GM12878 (cell line): ENCODE data around the gene SLC36A2. TPM values are rescaled to one million over a fixed set of nuclear protein-coding genes. Genes with fewer than 3 reads are reported as not detected.

ENCODE experiments used
- ATAC-seq: fragments of 200-7000 bp; cut with Tn5 transposase; 3 replicates; pipeline ENCODE4 v1.9.1; 2020; ENCODE audit warnings: mild to moderate bottlenecking, moderate library complexity
- BruUV-seq: library from RNA; stranded (reverse); fragments of 400-500 nt; replicated peaks from 2 replicates; lab custom pipeline; 2021; lab: Mats Ljungman, UMichigan
- CTCF ChIA-PET: fragments of 300-600 bp; sonication (Branson Sonifier 250); formaldehyde crosslinking; extraction: SDS; loops from one replicate; lab custom pipeline; 2021; ENCODE audit warnings: inconsistent platforms; lab: Yijun Ruan, JAX
- POLR2A ChIA-PET: fragments of 350-600 bp; formaldehyde crosslinking; extraction: SDS; loops from one replicate; lab custom pipeline; 2021; ENCODE audit warnings: inconsistent platforms; lab: Charles Lee
- RAD21 ChIA-PET: fragments of 300-600 bp; sonication (Branson Sonifier 250); formaldehyde crosslinking; loops from one replicate; lab custom pipeline; 2023; ENCODE audit warnings: antibody characterized with exemption; ENCODE audit not compliant: unreplicated experiment; lab: Charles Lee
- SMC1A ChIA-PET: fragments of 300-600 bp; sonication (Branson Sonifier 250); formaldehyde crosslinking; loops from one replicate; lab custom pipeline; 2023; ENCODE audit not compliant: unreplicated experiment, uncharacterized antibody; lab: Charles Lee
- DNase-seq: peaks from one replicate; pipeline ENCODE4 v3.0.0-alpha.2; 2011; ENCODE audit warnings: low read depth, low spot score
- FAIRE-seq: peaks from 3 replicates; lab custom pipeline; 2011; peaks lifted over from hg19 to GRCh38; lab: Jason Lieb, UNC
- H2AFZ ChIP-seq: 2 replicates; pipeline ENCODE4 v1.6.0; 2011; ENCODE audit warnings: low read depth, low read length, control low read depth; ENCODE audit not compliant: control insufficient read depth
- H3K27ac ChIP-seq: 2 replicates; pipeline ENCODE4 v1.5.1; 2011; ENCODE audit warnings: control low read depth; ENCODE audit not compliant: control insufficient read depth, insufficient read depth
- H3K27me3 ChIP-seq, 2 experiments: replicated peaks in 1 of 2; 2 replicates each; pipeline versions ENCODE4 v1.6.0 to v1.6.1; 2011; ENCODE audit warnings: low read length in 1 of 2; ENCODE audit not compliant: control insufficient read depth in 2 of 2, insufficient read depth in 2 of 2
- H3K36me3 ChIP-seq, 2 experiments: 2 replicates each; pipeline ENCODE4 v1.5.1; 2011; ENCODE audit warnings: low read length in 1 of 2; ENCODE audit not compliant: control insufficient read depth in 2 of 2, insufficient read depth in 2 of 2
- H3K4me1 ChIP-seq: 2 replicates; pipeline ENCODE4 v1.6.1; 2011; ENCODE audit warnings: mild to moderate bottlenecking, low read length, moderate library complexity, mixed read lengths; ENCODE audit not compliant: control insufficient read depth, insufficient read depth
- H3K4me2 ChIP-seq: 2 replicates; pipeline ENCODE4 v1.6.0; 2011; ENCODE audit warnings: control low read depth; ENCODE audit not compliant: control insufficient read depth, insufficient read depth
- H3K4me3 ChIP-seq: fragments of 200-600 bp; sonication (generic); 2 replicates; pipeline ENCODE4 v1.5.1; 2016
- H3K79me2 ChIP-seq: 2 replicates; pipeline ENCODE4 v1.6.0; 2011; ENCODE audit warnings: low read length; ENCODE audit not compliant: control insufficient read depth, insufficient read depth
- H3K9ac ChIP-seq: 2 replicates; pipeline ENCODE4 v1.8.0; 2011; ENCODE audit warnings: low read length, control low read depth, mixed read lengths; ENCODE audit not compliant: control insufficient read depth, insufficient read depth
- H3K9me3 ChIP-seq: replicated peaks from 3 replicates; pipeline ENCODE4 v1.5.1; 2011; ENCODE audit warnings: mild to moderate bottlenecking, low read length; ENCODE audit not compliant: control insufficient read depth, insufficient read depth
- H4K20me1 ChIP-seq: 2 replicates; pipeline ENCODE4 v1.6.0; 2011; ENCODE audit not compliant: control insufficient read depth, insufficient read depth
- FOS ChIP-seq: IDR thresholded peaks from 3 replicates; pipeline ENCODE4 v1.6.1; 2011; ENCODE audit warnings: borderline replicate concordance; ENCODE audit not compliant: insufficient read length; ENCODE audit errors: extremely low read depth
- JUNB ChIP-seq: IDR thresholded peaks from 2 replicates; pipeline ENCODE4 v1.6.1; 2016; ENCODE audit warnings: antibody characterized with exemption, mild to moderate bottlenecking
- JUND ChIP-seq: IDR thresholded peaks from 2 replicates; pipeline ENCODE4 v1.6.1; 2012; ENCODE audit warnings: low read depth, mild to moderate bottlenecking, low read length, improper control_type of control experiment, moderate library complexity
- KDM1A ChIP-seq: fragments of 200-600 bp; sonication (generic); IDR thresholded peaks from 2 replicates; pipeline ENCODE4 v1.6.1; 2016; ENCODE audit warnings: borderline replicate concordance
- KLF5 ChIP-seq: fragments of 450-650 bp; IDR thresholded peaks from 2 replicates; pipeline ENCODE4 v1.6.1; 2014; ENCODE audit warnings: mild to moderate bottlenecking; ENCODE audit not compliant: partially characterized antibody
- MEF2A ChIP-seq: IDR thresholded peaks from 2 replicates; pipeline ENCODE4 v1.6.1; 2011; ENCODE audit warnings: low read depth, mild to moderate bottlenecking, low read length, moderate library complexity; ENCODE audit not compliant: insufficient read depth
- NBN ChIP-seq: fragments of 450-650 bp; IDR thresholded peaks from 2 replicates; pipeline ENCODE4 v1.6.1; 2016
- NFYA ChIP-seq: IDR thresholded peaks from 2 replicates; pipeline ENCODE4 v1.6.1; 2011; ENCODE audit warnings: low read depth, mild to moderate bottlenecking, low read length, improper control_type of control experiment, borderline replicate concordance
- NR2C2 ChIP-seq: IDR thresholded peaks from 2 replicates; pipeline ENCODE4 v1.6.1; 2011; ENCODE audit warnings: borderline replicate concordance, low read depth; ENCODE audit not compliant: control insufficient read depth, insufficient read length
- RFX5 ChIP-seq: IDR thresholded peaks from 2 replicates; pipeline ENCODE4 v1.6.1; 2011; ENCODE audit warnings: low read depth, low read length, improper control_type of control experiment
- RUNX3 ChIP-seq: IDR thresholded peaks from 2 replicates; pipeline ENCODE4 v1.6.1; 2012; ENCODE audit warnings: low read length, inconsistent platforms
- SP1 ChIP-seq: IDR thresholded peaks from one replicate; pipeline ENCODE4 v1.6.1; 2011; ENCODE audit warnings: low read depth, low read length
- SUZ12 ChIP-seq: fragments of 200-600 bp; sonication (generic); IDR thresholded peaks from one replicate; pipeline ENCODE4 v1.6.1; 2018; ENCODE audit warnings: antibody characterized with exemption, mild to moderate bottlenecking; ENCODE audit not compliant: unreplicated experiment
- WRNIP1 ChIP-seq: IDR thresholded peaks from 2 replicates; pipeline ENCODE4 v1.6.1; 2011; ENCODE audit warnings: low read depth, low read length, improper control_type of control experiment, borderline replicate concordance
- WGBS: methylation state at CpG from one replicate; pipeline ENCODE4 v1.1.6; 2016; ENCODE audit warnings: low lambda C conversion rate; ENCODE audit not compliant: insufficient replicate concordance, insufficient coverage; ENCODE audit errors: missing lambda C conversion rate; 5-methylcytosine and 5-hydroxymethylcytosine counted together
- in situ Hi-C: fragments of 300-500 bp; cut with MboI; formaldehyde crosslinking; loops from 9 replicates; pipeline ENCODE4 v1.14.3; 2018; ENCODE audit warnings: mixed read lengths
- intact Hi-C: fragments of 100-400 bp; cut with micrococcal nuclease; formaldehyde crosslinking; loops from one replicate; pipeline ENCODE4 v1.14.2; 2022; ENCODE audit not compliant: unreplicated experiment
- polyA plus RNA-seq, 11 experiments: library from polyadenylated mRNA; depleted of rRNA in 4 of 11; unstranded in 6 of 11; stranded (reverse) in 5 of 11; fragments of >200 nt; fragmentation: Nextera tagmentation in 4 of 11; fragmentation: Illumina TruSeq in 1 of 11; extraction: Ambion mirVana in 4 of 11; extraction: Trizol in 1 of 11; gene quantifications; 1 replicate in 1 of 11; 2 replicates in 10 of 11; pipeline versions ENCODE4 v1.2.1 to v1.2.3, GENCODE V29; 2011 to 2016; ENCODE audit warnings: inconsistent platforms in 2 of 11, missing spikeins in 2 of 11, low read depth in 1 of 11
- total RNA-seq, 4 experiments: library from RNA; depleted of rRNA in 3 of 4; stranded (reverse); fragments of >200 nt in 3 of 4; fragmentation: Illumina TruSeq in 1 of 4; extraction: Trizol in 1 of 4; gene quantifications; 2 replicates each; pipeline versions ENCODE4 v1.2.1 to v1.2.3, GENCODE V29; 2013 to 2021
- TF ChIP-seq, protein P1 (sequence below): fragments of 450-650 bp; IDR thresholded peaks from 2 replicates; pipeline ENCODE4 v1.6.1; 2017; ENCODE audit warnings: mild to moderate bottlenecking, moderate library complexity
- TF ChIP-seq, protein P2 (sequence below): fragments of 450-650 bp; IDR thresholded peaks from 2 replicates; pipeline ENCODE4 v1.6.1; 2014; ENCODE audit warnings: mild to moderate bottlenecking

Gene SLC36A2
- total and polyA plus RNA-seq, 10 of the 15 experiments (the other 5 are each of a cell fraction or from before 2014, with no cell fraction given): not detected

DNA sequence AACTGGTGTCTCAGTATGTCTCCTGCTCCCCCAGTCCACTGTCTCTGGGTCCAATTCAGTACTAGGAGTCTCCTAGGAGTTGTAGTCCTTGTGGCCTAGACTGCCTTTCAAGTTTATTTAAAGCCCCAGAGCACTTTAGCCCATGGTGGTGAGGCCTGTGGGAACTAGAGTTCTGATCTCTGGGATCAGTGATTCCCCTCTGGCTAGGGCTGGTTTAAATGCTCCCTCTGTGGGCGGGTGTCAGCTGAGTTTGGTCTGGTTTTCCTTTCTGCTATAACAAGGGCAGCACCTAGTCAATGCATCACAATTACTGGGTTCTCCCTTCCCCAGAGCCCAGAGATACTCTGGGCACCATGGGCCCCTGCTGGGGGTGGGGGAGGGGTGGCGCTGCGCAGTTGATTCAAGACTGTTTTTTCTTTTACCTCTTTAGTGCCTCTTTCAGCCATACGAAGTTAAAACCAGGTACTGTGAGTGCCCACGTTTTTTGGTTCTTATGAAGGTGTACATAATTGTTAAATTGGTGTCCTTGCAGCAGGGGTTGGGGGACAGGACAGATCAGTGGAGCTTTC, 34.5 kb downstream of the SLC36A2 start:
- WGBS: 49% methylated on average over 5 of the region's 5 CpGs
- FAIRE-seq (no peak), ATAC-seq (no peak; the same call in 1 of the 3 replicates), DNase-seq (no peak)
- H3K4me3 ChIP-seq: no peak overlapping the region
- ChIA-PET CTCF (interaction anchor here (1.0 to 2.2 kb wide), 5 partner anchors 15 to 211 kb away, joined by 3 to 7 read pairs (median 3); no protein-coding TSS in a partner anchor), POLR2A (no interaction called here), RAD21 (interaction anchor here (1.0 to 1.3 kb wide), 3 partner anchors 15 to 148 kb away, joined by 3 to 5 read pairs (median 3); partner anchors contain the start of gene GM2A), SMC1A (interaction anchor here (1.6 kb wide), 1 partner anchor 13 kb away, joined by 9 read pairs; no protein-coding TSS in a partner anchor)
- H3K4me1 ChIP-seq: no peaks in the 10 kb centered on the region
- H3K36me3 ChIP-seq: no peaks in the 10 kb centered on the region
- intact Hi-C loops: loop anchor here (10.0 kb wide), 2 partner anchors 308 to 508 kb away; no protein-coding TSS in a partner anchor
- no peaks in the 10 kb centered on the region for H4K20me1 ChIP-seq
- TF ChIP-seq FOS (no peak), NBN (no peak), NFYA (no peak), RFX5 (no peak), NR2C2 (no peak), WRNIP1 (no peak), MEF2A (no peak), KLF5 (no peak), RUNX3 (no peak), SP1 (no peak), JUND (no peak), SUZ12 (no peak), KDM1A (no peak), JUNB (no peak)
- TF ChIP-seq, protein P1, sequence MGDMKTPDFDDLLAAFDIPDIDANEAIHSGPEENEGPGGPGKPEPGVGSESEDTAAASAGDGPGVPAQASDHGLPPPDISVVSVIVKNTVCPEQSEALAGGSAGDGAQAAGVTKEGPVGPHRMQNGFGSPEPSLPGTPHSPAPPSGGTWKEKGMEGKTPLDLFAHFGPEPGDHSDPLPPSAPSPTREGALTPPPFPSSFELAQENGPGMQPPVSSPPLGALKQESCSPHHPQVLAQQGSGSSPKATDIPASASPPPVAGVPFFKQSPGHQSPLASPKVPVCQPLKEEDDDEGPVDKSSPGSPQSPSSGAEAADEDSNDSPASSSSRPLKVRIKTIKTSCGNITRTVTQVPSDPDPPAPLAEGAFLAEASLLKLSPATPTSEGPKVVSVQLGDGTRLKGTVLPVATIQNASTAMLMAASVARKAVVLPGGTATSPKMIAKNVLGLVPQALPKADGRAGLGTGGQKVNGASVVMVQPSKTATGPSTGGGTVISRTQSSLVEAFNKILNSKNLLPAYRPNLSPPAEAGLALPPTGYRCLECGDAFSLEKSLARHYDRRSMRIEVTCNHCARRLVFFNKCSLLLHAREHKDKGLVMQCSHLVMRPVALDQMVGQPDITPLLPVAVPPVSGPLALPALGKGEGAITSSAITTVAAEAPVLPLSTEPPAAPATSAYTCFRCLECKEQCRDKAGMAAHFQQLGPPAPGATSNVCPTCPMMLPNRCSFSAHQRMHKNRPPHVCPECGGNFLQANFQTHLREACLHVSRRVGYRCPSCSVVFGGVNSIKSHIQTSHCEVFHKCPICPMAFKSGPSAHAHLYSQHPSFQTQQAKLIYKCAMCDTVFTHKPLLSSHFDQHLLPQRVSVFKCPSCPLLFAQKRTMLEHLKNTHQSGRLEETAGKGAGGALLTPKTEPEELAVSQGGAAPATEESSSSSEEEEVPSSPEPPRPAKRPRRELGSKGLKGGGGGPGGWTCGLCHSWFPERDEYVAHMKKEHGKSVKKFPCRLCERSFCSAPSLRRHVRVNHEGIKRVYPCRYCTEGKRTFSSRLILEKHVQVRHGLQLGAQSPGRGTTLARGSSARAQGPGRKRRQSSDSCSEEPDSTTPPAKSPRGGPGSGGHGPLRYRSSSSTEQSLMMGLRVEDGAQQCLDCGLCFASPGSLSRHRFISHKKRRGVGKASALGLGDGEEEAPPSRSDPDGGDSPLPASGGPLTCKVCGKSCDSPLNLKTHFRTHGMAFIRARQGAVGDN: no peak
- TF ChIP-seq, protein P2, sequence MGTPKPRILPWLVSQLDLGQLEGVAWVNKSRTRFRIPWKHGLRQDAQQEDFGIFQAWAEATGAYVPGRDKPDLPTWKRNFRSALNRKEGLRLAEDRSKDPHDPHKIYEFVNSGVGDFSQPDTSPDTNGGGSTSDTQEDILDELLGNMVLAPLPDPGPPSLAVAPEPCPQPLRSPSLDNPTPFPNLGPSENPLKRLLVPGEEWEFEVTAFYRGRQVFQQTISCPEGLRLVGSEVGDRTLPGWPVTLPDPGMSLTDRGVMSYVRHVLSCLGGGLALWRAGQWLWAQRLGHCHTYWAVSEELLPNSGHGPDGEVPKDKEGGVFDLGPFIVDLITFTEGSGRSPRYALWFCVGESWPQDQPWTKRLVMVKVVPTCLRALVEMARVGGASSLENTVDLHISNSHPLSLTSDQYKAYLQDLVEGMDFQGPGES: no peak
- in situ Hi-C loops: no loop called here
- H3K4me2 ChIP-seq: no peak overlapping the region
- H3K9ac ChIP-seq: no peak overlapping the region
- H3K27me3 ChIP-seq: no peaks in the 10 kb centered on the region; a peak in 1 of 4 replicates
- no peaks in the 10 kb centered on the region; the same call in 2 of the 3 replicates for H3K9me3 ChIP-seq
- no peak overlapping the region for H3K27ac ChIP-seq
- no TSS peak for BruUV-seq
- no peaks in the 10 kb centered on the region for H3K79me2 ChIP-seq
- H2AFZ ChIP-seq: no peak overlapping the region
